Measurements from ENCODE around the gene SHLD1.

DNA sequence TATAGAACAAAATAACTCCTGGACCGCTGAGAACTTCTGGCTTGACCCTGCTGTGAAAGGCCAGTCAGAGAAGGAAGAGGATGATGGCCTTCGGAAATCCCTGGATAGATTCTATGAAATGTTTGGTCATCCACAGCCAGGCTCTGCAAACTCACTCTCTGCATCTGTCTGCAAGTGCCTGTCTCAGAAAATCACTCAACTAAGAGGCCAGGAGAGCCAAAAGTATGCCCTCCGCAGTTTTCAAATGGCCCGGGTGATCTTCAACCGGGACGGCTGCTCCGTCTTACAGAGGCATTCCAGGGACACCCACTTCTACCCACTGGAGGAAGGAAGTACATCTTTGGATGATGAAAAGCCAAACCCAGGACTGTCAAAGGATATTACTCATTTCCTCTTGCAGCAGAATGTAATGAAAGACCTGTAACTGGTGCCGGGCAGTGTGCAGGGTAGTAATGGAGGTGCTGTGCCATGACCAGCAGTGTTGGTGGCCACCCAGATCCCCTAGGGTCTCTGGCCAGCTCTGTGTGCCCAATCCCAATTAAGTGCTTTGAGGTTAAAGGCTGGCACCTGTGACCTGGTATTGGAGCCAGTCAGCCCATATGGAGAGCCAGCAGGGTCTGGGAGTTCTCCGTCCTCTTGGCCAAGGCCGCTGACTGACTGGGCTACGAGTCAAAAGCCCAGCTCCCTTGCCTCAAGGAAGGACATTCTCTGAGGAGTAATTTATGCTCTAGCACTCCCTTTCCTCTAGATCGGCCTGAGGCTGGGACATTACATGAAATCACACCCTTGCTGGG is 113.0 kb downstream of the SHLD1 start:
- TF ChIP-seq, protein P1, sequence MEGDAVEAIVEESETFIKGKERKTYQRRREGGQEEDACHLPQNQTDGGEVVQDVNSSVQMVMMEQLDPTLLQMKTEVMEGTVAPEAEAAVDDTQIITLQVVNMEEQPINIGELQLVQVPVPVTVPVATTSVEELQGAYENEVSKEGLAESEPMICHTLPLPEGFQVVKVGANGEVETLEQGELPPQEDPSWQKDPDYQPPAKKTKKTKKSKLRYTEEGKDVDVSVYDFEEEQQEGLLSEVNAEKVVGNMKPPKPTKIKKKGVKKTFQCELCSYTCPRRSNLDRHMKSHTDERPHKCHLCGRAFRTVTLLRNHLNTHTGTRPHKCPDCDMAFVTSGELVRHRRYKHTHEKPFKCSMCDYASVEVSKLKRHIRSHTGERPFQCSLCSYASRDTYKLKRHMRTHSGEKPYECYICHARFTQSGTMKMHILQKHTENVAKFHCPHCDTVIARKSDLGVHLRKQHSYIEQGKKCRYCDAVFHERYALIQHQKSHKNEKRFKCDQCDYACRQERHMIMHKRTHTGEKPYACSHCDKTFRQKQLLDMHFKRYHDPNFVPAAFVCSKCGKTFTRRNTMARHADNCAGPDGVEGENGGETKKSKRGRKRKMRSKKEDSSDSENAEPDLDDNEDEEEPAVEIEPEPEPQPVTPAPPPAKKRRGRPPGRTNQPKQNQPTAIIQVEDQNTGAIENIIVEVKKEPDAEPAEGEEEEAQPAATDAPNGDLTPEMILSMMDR (IDR thresholded peaks at IDR 0.05; ENCODE audit: borderline replicate concordance, extremely low read depth, low read length, poor library complexity, severe bottlenecking): no peak
- TF ChIP-seq EZH2 (IDR thresholded peaks at IDR 0.05; ENCODE audit: borderline replicate concordance, low read depth, low read length, severe bottlenecking): no peak

All from DND-41 (cell line).